Osteocyte (in vitro differentiated cells): ENCODE results near the gene TSFM. TPM values are rescaled to one million over a fixed set of nuclear protein-coding genes. Genes with fewer than 3 reads are reported as not detected.

ENCODE experiments used
- DNase-seq: peaks from one replicate; pipeline ENCODE4 v3.0.0; 2021; ENCODE audit warnings: mixed read lengths; ENCODE audit not compliant: unreplicated experiment; ENCODE audit errors: extremely low spot score
- H3K27ac Mint-ChIP-seq: one replicate; pipeline ENCODE4 v1.8.0; 2021; ENCODE audit warnings: mild to moderate bottlenecking, mixed read lengths; ENCODE audit not compliant: unreplicated experiment
- H3K27me3 Mint-ChIP-seq: one replicate; pipeline ENCODE4 v1.8.0; 2021; ENCODE audit warnings: mixed read lengths; ENCODE audit not compliant: unreplicated experiment
- H3K36me3 Mint-ChIP-seq: one replicate; pipeline ENCODE4 v1.8.0; 2021; ENCODE audit warnings: mixed read lengths; ENCODE audit not compliant: unreplicated experiment
- H3K4me1 Mint-ChIP-seq: one replicate; pipeline ENCODE4 v1.8.0; 2021; ENCODE audit warnings: mixed read lengths; ENCODE audit not compliant: unreplicated experiment
- H3K4me3 Mint-ChIP-seq: one replicate; pipeline ENCODE4 v1.8.0; 2021; ENCODE audit warnings: mild to moderate bottlenecking, moderate library complexity, mixed read lengths; ENCODE audit not compliant: unreplicated experiment
- H3K9me3 Mint-ChIP-seq: one replicate; pipeline ENCODE4 v1.8.0; 2021; ENCODE audit warnings: mixed read lengths; ENCODE audit not compliant: unreplicated experiment
- total RNA-seq: library from RNA; stranded (reverse); gene quantifications from 2 replicates; pipeline ENCODE4 v1.2.1, GENCODE V29; 2021
- TF ChIP-seq, protein P1 (sequence below): fragments of 200-600 bp; sonication (generic); IDR thresholded peaks from 2 replicates; pipeline ENCODE4 v1.5.0; 2021; ENCODE audit warnings: antibody characterized with exemption, mild to moderate bottlenecking, moderate library complexity

Gene TSFM
- total RNA-seq, 1 donor from 2014 or later, result 28.5 TPM

DNA sequence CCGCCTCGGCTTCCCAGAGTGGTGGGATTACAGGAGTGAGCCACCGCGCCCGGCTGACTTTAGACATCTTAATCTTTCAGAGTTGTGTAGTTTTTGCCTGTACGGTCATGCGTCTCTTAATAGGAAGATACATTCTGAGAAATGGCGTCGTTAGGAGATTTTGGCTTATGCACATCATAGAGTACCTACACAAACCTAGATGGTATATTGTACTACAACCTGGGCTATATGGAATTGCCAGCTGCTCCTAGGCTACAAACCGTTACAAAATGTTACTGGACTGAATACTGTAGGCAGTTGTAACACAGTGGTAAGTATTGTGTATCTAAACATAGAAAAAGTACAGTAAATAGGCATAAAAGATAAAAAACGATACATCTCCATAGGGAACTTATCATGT is 1.3 kb downstream of the TSFM start:
- H3K27me3 Mint-ChIP-seq, result no peaks in the 10 kb centered on the region
- H3K4me1 Mint-ChIP-seq, result peaks cover 12% of the 10 kb centered on the region
- peaks cover 15% of the 10 kb centered on the region for H3K36me3 Mint-ChIP-seq
- peak overlapping the region; percentile 63 for H3K4me3 Mint-ChIP-seq
- no peak for DNase-seq
- TF ChIP-seq, protein P1, sequence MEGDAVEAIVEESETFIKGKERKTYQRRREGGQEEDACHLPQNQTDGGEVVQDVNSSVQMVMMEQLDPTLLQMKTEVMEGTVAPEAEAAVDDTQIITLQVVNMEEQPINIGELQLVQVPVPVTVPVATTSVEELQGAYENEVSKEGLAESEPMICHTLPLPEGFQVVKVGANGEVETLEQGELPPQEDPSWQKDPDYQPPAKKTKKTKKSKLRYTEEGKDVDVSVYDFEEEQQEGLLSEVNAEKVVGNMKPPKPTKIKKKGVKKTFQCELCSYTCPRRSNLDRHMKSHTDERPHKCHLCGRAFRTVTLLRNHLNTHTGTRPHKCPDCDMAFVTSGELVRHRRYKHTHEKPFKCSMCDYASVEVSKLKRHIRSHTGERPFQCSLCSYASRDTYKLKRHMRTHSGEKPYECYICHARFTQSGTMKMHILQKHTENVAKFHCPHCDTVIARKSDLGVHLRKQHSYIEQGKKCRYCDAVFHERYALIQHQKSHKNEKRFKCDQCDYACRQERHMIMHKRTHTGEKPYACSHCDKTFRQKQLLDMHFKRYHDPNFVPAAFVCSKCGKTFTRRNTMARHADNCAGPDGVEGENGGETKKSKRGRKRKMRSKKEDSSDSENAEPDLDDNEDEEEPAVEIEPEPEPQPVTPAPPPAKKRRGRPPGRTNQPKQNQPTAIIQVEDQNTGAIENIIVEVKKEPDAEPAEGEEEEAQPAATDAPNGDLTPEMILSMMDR, result no peak
- H3K9me3 Mint-ChIP-seq, result no peaks in the 10 kb centered on the region
- H3K27ac Mint-ChIP-seq, result no peak overlapping the region

DNA sequence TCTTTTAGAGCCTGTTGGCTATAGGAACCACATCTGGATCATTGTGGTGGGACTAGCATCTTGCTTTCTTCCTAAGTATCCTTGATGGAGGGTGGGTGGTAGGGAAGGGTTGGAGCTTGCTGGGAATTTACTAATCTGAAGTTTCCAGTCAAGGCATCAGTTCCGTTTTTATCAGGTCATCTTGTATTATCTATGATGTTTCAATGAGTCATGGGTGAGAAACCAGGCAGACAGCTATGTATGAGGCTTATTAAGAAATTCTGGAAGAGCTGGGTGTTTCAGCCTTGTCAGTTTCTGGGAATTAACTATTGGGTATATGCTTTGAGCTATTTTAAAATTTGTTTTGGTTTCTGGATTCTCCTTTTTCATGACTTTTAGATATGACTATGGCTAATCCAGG is 11.3 kb downstream of the TSFM start:
- no peak for DNase-seq
- Mint-ChIP-seq H3K4me3 (no peak overlapping the region), H3K4me1 (no peaks in the 10 kb centered on the region), H3K9me3 (no peaks in the 10 kb centered on the region), H3K36me3 (peaks cover 36% of the 10 kb centered on the region), H3K27me3 (no peaks in the 10 kb centered on the region), H3K27ac (no peak overlapping the region)
- TF ChIP-seq, protein P1, result no peak

DNA sequence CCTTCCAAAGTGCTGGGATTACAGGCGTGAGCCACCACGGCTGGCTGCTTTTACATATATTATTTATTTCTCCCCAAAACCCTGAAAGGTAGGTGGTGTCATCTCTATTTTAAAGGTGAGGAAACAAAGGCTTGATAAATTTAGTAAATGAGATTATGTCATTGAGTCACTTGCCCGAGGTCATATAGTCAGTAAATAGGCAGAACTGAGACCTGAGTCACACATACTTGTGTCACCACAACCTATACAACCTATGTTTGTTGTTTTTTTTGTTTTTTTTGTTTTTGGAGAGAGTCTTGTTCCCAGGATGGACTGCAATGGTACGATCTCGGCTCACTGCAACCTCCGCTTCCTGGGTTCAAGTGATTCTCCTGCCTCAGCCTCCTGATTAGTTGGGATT is 12.8 kb downstream of the TSFM start:
- Mint-ChIP-seq H3K4me1 (no peaks in the 10 kb centered on the region), H3K27me3 (no peaks in the 10 kb centered on the region), H3K4me3 (no peak overlapping the region), H3K9me3 (no peaks in the 10 kb centered on the region), H3K36me3 (peaks cover 42% of the 10 kb centered on the region), H3K27ac (no peak overlapping the region)
- TF ChIP-seq, protein P1, result no peak
- DNase-seq, result no peak

DNA sequence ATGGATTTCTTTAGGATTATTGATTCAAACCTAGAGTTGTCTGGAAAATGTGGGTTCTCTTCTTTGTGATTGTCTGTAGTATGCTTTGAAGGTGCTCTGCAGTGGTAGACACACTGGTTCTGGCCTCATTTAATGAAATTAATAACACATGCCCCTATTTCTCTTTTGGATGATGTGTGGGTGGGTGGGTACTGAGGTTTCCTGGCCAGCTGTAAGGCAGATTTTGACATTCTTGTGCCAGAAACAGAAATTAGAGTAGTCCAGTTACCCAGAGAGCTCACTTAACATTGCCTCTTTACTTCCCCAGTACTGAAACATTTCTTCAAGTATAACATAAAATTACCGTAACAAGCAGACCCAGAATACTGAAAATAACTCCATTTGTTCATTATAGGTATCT is 14.4 kb downstream of the TSFM start:
- Mint-ChIP-seq H3K9me3 (no peaks in the 10 kb centered on the region), H3K27me3 (no peaks in the 10 kb centered on the region), H3K27ac (no peak overlapping the region), H3K4me1 (no peaks in the 10 kb centered on the region), H3K36me3 (peaks cover 44% of the 10 kb centered on the region), H3K4me3 (no peak overlapping the region)
- no peak for DNase-seq
- TF ChIP-seq, protein P1, result no peak

DNA sequence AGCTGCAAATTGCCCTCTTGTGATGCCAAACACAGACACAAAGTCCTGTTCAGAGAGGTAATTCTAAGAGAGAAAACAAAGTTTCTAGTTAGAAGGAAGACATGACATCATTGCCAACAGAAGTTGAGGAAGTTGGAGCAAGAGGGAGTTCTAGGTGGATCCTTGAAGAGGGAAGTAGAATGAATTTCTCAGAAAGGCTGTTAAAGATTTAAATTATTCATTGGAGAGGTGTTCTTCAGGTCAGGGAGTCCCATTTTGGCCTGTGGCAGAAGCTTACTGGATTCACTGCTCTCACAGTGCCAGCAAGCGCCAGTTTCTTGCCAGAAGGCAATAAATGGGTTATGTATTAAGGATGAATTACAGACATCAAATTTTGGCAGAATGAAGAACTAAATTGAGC is 15.3 kb downstream of the TSFM start:
- Mint-ChIP-seq H3K4me3 (no peak overlapping the region), H3K27ac (no peak overlapping the region), H3K4me1 (no peaks in the 10 kb centered on the region), H3K27me3 (no peaks in the 10 kb centered on the region), H3K9me3 (no peaks in the 10 kb centered on the region), H3K36me3 (peaks cover 49% of the 10 kb centered on the region)
- no peak for DNase-seq
- TF ChIP-seq, protein P1, result no peak
